Stimulated activated naive CD8-positive, alpha-beta T cell treated with anti-CD3 and anti-CD28 coated beads, Interleukin-15, Interleukin-2, amounts not matched to agents 100 ng/mL and 50 ng/mL, for 24 hours (primary cell): ENCODE data around the gene VASN.

Experiments
- H3K27ac Mint-ChIP-seq: one replicate; pipeline ENCODE4 v1.8.0; 2021; ENCODE audit warnings: mild to moderate bottlenecking, mixed read lengths
- H3K27me3 Mint-ChIP-seq: one replicate; pipeline ENCODE4 v1.8.0; 2021; ENCODE audit warnings: mixed read lengths
- H3K36me3 Mint-ChIP-seq: one replicate; pipeline ENCODE4 v1.8.0; 2021; ENCODE audit warnings: low read depth, mixed read lengths
- H3K4me1 Mint-ChIP-seq: one replicate; pipeline ENCODE4 v1.8.0; 2021; ENCODE audit warnings: low read depth, mixed read lengths
- H3K4me3 Mint-ChIP-seq: one replicate; pipeline ENCODE4 v1.8.0; 2021; ENCODE audit warnings: mild to moderate bottlenecking, mixed read lengths
- H3K9me3 Mint-ChIP-seq: one replicate; pipeline ENCODE4 v1.8.0; 2021; ENCODE audit warnings: mixed read lengths

The VASN gene

GRCh38 chr16:4420505-4421105 lies 49.0 kb downstream of the VASN start:
- H3K4me3 Mint-ChIP-seq: no peak overlapping the region
- no peak overlapping the region for H3K27ac Mint-ChIP-seq
- H3K36me3 Mint-ChIP-seq: peaks cover 1% of the 10 kb centered on the region
- H3K9me3 Mint-ChIP-seq: no peaks in the 10 kb centered on the region
- peaks cover 14% of the 10 kb centered on the region for H3K4me1 Mint-ChIP-seq
- H3K27me3 Mint-ChIP-seq: no peaks in the 10 kb centered on the region

GRCh38 chr16:4425378-4426020 lies 53.9 kb downstream of the VASN start, which contains the start of gene DNAJA3:
Gene DNAJA3, plus strand, starts transcription at chr16:4425868. Its CDS starts 14 bp downstream, at chr16:4425882.
- Mint-ChIP-seq H3K36me3 (peaks cover 25% of the 10 kb centered on the region), H3K9me3 (no peaks in the 10 kb centered on the region), H3K27ac (peak within 1 kb of the TSS; percentile 99), H3K4me1 (peaks cover 35% of the 10 kb centered on the region), H3K4me3 (peak within 1 kb of the TSS; percentile 98), H3K27me3 (no peaks in the 10 kb centered on the region)

GRCh38 chr16:4426021-4426684 lies 54.5 kb downstream of the VASN start:
- peak overlapping the region; percentile 99 for H3K27ac Mint-ChIP-seq
- peaks cover 29% of the 10 kb centered on the region for H3K36me3 Mint-ChIP-seq
- peaks cover 35% of the 10 kb centered on the region for H3K4me1 Mint-ChIP-seq
- no peaks in the 10 kb centered on the region for H3K9me3 Mint-ChIP-seq
- H3K4me3 Mint-ChIP-seq: peak overlapping the region; percentile 98
- no peaks in the 10 kb centered on the region for H3K27me3 Mint-ChIP-seq

GRCh38 chr16:4426722-4427372 lies 55.2 kb downstream of the VASN start:
- Mint-ChIP-seq H3K4me1 (peaks cover 35% of the 10 kb centered on the region), H3K36me3 (peaks cover 35% of the 10 kb centered on the region), H3K27ac (peak overlapping the region; percentile 99), H3K4me3 (peak overlapping the region; percentile 98), H3K27me3 (no peaks in the 10 kb centered on the region), H3K9me3 (no peaks in the 10 kb centered on the region)

- H3K4me1 Mint-ChIP-seq: peaks cover 37% of the 10 kb centered on the region
- no peak overlapping the region for H3K4me3 Mint-ChIP-seq
- peaks cover 43% of the 10 kb centered on the region for H3K36me3 Mint-ChIP-seq
- H3K27me3 Mint-ChIP-seq: no peaks in the 10 kb centered on the region
- H3K27ac Mint-ChIP-seq: peak overlapping the region; percentile 55
- no peaks in the 10 kb centered on the region for H3K9me3 Mint-ChIP-seq
Observed at GRCh38 chr16:4428500-4428899, 56.9 kb downstream of the VASN start.

- Mint-ChIP-seq H3K4me3 (no peak overlapping the region), H3K36me3 (peaks cover 66% of the 10 kb centered on the region), H3K27ac (peak overlapping the region; percentile 61), H3K27me3 (no peaks in the 10 kb centered on the region), H3K4me1 (peaks cover 38% of the 10 kb centered on the region), H3K9me3 (no peaks in the 10 kb centered on the region)
Observed at GRCh38 chr16:4431023-4431422, 59.4 kb downstream of the VASN start.
